ENCODE data around the gene ARHGAP24.

GRCh38 chr4:85870298-85871083, 395.5 kb downstream of the ARHGAP24 start:
- no peak for TF ChIP-seq CTCF (IDR thresholded peaks at IDR 0.05 in 2 of 3, conservative IDR thresholded peaks at IDR 0.05 in 1 of 3; ENCODE audit: borderline replicate concordance in 1 of 3, insufficient read depth in 1 of 3, low read depth in 2 of 3, low read length in 2 of 3)
- no peak for TF ChIP-seq YY1 (IDR thresholded peaks at IDR 0.05; ENCODE audit: extremely low read depth, insufficient replicate concordance, low read depth, low read length)
